AG04450 (cell line): ENCODE results near the gene SLN. TPM values are rescaled to one million over a fixed set of nuclear protein-coding genes. Genes with fewer than 3 reads are reported as not detected.
"Not testable (repeated sequence)": the region's sequence is repeated elsewhere in the genome, so short reads cannot be mapped to it uniquely, and the experiment has no call there.

Source experiments
- CTCF ChIA-PET: fragments of 300-600, 350-600 bp; formaldehyde crosslinking; extraction: SDS; loops from one replicate; lab custom pipeline; 2022; ENCODE audit warnings: antibody characterized with exemption, inconsistent platforms; lab: Charles Lee
- POLR2A ChIA-PET: fragments of 350-600 bp; formaldehyde crosslinking; extraction: SDS; loops from one replicate; lab custom pipeline; 2021; ENCODE audit warnings: antibody characterized with exemption, inconsistent platforms; lab: Yijun Ruan, JAX
- DNase-seq: peaks from one replicate; pipeline ENCODE4 v3.0.0-alpha.2; 2011; ENCODE audit warnings: low read depth, low spot score
- H3K27ac ChIP-seq: one replicate; pipeline ENCODE4 v1.5.1; 2012; ENCODE audit warnings: low read depth, low read length, control low read depth
- H3K27me3 ChIP-seq: one replicate; pipeline ENCODE4 v1.6.0; 2012; ENCODE audit warnings: low read length; ENCODE audit not compliant: control insufficient read depth, insufficient read depth
- H3K4me3 ChIP-seq: 2 replicates; pipeline ENCODE4 v1.5.1; 2011; ENCODE audit warnings: mild to moderate bottlenecking, low read depth, low read length, control low read depth
- H3K9me3 ChIP-seq: 2 replicates; pipeline ENCODE4 v1.5.1; 2012; ENCODE audit warnings: low read length; ENCODE audit not compliant: control insufficient read depth, insufficient read depth
- CTCF ChIP-seq: IDR thresholded peaks from 2 replicates; pipeline ENCODE4 v1.5.1; 2011; ENCODE audit warnings: low read depth, low read length, control low read depth, inconsistent platforms
- polyA minus RNA-seq: library from RNA; depleted of rRNA, polyadenylated mRNA; stranded (reverse); fragments of >200 nt; gene quantifications from 2 replicates; pipeline ENCODE4 v1.2.3, GENCODE V29; 2011; rRNA and poly(A)+ RNA removed
- polyA plus RNA-seq: library from polyadenylated mRNA; depleted of rRNA; stranded (reverse); fragments of >200 nt; gene quantifications from 2 replicates; pipeline ENCODE4 v1.2.3, GENCODE V29; 2011; rRNA removed

The SLN gene
- polyA plus RNA-seq (not detected in 2 replicates), polyA minus RNA-seq (not detected in 2 replicates)

GRCh38 chr11:107711861-107712755 lies at the start of gene SLN:
Gene SLN, minus strand, starts transcription at chr11:107712056.
- H3K4me3 ChIP-seq, result no peak within 1 kb of the TSS
- no peaks in the 10 kb centered on the region for H3K9me3 ChIP-seq
- H3K27ac ChIP-seq, result no peak within 1 kb of the TSS
- TF ChIP-seq CTCF, result no peak
- DNase-seq, result no peak
- peaks cover 2% of the 10 kb centered on the region for H3K27me3 ChIP-seq
- CTCF ChIA-PET, result no interaction called here
- POLR2A ChIA-PET, result no interaction called here

- POLR2A ChIA-PET, CTCF ChIA-PET, H3K27ac ChIP-seq, H3K27me3 ChIP-seq, H3K9me3 ChIP-seq, DNase-seq, H3K4me3 ChIP-seq: not testable (repeated sequence)
Measured at GRCh38 chr11:107758719-107759355, 47.0 kb upstream of the SLN start.

- no peak for DNase-seq
- H3K27me3 ChIP-seq, result no peaks in the 10 kb centered on the region
- ChIA-PET POLR2A (no interaction called here), CTCF (interaction anchor here (1.2 kb wide), 1 partner anchor 13 kb away, joined by 3 read pairs; no protein-coding TSS in a partner anchor)
- no peak overlapping the region for H3K4me3 ChIP-seq
- H3K27ac ChIP-seq, result no peak overlapping the region
- TF ChIP-seq CTCF, result 0 out of 2 replicates have a peak, but pooled peaks have one; percentile 5
- H3K9me3 ChIP-seq, result no peaks in the 10 kb centered on the region
Measured at GRCh38 chr11:107757661-107758060, 45.8 kb upstream of the SLN start.

GRCh38 chr11:107756553-107756952 lies 44.7 kb upstream of the SLN start:
- POLR2A ChIA-PET, result no interaction called here
- no peak for TF ChIP-seq CTCF
- Histone ChIP-seq H3K27ac (no peak overlapping the region), H3K4me3 (no peak overlapping the region), H3K9me3 (no peaks in the 10 kb centered on the region), H3K27me3 (no peaks in the 10 kb centered on the region)
- no peak for DNase-seq
- CTCF ChIA-PET, result interaction anchor here (0.8 to 1.9 kb wide), 4 partner anchors 14 to 207 kb away, joined by 3 to 9 read pairs (median 3); no protein-coding TSS in a partner anchor

GRCh38 chr11:107752949-107753822 lies 41.3 kb upstream of the SLN start:
- no peak for TF ChIP-seq CTCF
- Histone ChIP-seq H3K27ac (no peak overlapping the region), H3K27me3 (no peaks in the 10 kb centered on the region), H3K4me3 (no peak overlapping the region), H3K9me3 (no peaks in the 10 kb centered on the region)
- ChIA-PET POLR2A (no interaction called here), CTCF (no interaction called here)
- DNase-seq, result no peak
